NCI-H128 (cell line): Measurements from ENCODE around the gene EXPH5.
"Not testable (repeated sequence)": the region's sequence is repeated elsewhere in the genome, so short reads cannot be mapped to it uniquely, and the experiment has no call there.

Experiments used
- DNase-seq: peaks from one replicate; lab custom pipeline; 2025; ENCODE audit not compliant: unreplicated experiment; lab: John Stamatoyannopoulos, UW

The EXPH5 gene

DNA sequence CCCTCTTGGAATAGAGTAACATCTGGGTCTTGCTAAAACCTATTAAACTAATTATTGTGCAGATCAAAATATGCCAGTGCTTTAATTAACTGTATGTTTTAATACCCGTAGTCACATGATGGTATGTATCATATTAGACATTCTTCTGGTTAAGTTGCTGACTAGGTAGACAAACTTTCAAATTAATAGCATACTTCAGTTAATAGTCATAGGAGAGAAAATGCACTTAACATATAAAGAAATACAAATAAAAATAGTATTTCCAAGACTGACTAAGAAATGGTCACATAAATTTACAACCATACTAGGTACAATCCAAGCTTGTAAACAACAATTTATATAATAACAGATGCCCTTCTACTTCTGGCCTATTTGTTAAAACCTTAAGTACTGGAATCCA, 7.6 kb upstream of the EXPH5 start:
- DNase-seq: no peak

DNA sequence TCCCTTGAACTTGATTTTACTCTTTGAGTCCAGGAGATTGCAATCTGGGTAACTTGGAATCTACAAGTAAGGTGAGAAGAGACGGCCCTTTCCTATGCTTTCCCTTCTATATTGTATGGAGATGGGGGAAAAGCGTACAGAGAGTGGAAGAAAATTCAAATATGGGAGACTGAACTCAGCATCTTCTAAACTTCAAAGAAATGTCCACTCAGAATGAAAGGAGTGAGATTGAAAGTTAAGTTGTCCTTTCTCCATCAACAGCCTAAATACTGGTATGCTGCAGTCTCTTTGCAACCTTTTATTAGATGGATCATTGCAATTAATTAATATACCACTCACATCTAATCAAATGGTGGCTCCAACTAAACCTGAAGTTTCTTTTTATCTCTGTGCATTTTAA, 6.4 kb upstream of the EXPH5 start:
- DNase-seq: no peak

DNA sequence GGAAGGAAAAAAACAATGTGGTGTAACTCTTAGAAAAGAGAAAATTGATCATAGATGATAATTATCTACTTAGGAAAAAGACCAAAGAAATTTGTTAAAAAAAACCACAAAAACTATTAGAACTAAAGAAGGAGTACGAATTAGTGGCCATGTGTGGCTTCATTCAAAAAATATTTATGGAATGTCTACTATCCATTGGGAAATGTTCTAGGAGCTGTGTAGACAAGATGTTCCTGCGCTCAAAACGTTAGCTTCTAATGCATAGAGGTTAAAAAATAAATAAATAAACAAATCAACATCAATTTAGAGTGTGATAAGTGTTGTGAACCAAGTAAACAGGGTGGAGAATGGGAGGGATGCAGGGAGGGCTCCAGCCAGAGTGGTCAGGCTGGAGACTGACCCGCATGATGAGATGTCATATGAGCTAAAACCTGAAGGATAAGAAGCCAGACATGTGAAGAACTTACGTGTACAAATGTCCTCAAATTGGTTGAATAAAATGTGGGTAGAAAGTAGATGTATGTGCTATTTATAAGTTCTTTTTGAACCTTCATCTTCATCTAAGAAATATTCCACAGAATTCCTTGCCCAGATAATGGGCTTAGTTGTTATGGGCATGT, 4.3 kb upstream of the EXPH5 start:
- no peak for DNase-seq

DNA sequence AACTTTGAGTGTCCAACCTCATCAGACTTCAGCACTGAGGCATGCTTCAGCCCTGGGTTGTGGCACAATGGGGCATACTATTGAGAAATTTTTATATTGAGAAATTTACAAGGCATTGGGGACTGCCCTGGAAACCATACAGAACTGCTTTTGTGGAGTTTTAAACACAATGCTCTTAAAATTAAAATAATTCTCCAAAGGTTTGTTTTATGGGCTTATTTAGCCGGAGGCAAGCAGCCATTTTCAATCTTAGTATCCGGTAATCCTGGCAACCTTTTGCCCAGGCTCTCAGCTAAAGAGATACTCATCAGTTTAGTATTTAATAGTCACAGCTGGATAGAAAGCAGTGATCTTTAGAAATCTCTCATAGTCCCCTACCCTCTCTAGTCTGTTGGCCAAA, 3.1 kb upstream of the EXPH5 start:
- no peak for DNase-seq

DNA sequence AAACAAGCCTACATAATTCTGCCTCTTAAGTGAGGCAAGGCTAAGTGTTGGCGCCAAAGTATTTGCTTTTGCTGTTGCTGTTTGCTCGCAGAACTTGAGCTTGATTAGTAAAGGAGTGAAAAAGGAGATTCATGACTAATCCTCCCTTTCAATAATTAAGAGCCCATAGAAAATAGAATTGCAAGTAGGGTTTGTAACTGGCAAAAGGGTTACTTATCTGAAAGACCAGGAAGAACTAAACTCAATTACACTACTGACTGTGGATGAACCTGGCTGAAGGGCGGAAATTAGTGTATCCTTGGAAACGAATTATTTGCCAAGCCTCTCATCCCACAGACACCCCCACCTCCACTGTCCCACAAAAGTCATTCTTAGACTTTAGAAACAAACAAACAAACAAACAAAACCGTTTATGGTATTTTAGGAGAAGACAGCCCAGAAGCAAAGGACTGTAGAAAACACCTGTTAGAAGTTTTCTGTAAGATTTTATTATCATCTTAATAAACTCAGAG, 411 bp upstream of the EXPH5 start:
- no peak for DNase-seq

DNA sequence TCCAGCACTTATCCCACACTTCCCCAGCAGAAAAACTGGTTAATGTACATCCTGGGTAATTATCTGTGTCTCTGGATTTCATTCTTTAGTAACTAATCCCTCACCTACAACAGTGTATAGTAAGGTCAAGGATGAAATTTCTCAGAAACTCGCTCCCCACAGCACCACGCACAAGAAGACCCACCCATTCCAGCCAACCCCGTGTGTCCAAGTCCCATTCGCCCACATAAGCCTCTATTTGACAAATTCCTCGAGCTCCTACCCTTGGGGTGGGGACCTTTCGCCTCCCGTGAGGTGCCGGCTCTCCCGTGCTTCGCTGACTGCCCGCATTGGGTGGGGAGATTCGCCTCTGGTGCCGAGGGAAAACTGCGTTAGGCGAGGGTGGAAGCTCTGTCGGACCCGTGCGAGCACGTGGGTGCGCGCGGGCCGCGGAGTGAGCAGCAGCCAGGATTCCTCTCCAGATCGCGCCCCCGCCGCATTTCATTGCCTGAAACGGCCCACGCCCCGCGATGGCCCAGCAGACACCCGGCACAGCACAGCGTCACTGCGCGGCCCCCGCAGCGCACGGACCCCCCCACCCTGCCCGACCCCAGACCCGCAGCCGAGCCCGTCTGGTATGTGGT, 866 bp downstream of the EXPH5 start:
- no peak for DNase-seq

DNA sequence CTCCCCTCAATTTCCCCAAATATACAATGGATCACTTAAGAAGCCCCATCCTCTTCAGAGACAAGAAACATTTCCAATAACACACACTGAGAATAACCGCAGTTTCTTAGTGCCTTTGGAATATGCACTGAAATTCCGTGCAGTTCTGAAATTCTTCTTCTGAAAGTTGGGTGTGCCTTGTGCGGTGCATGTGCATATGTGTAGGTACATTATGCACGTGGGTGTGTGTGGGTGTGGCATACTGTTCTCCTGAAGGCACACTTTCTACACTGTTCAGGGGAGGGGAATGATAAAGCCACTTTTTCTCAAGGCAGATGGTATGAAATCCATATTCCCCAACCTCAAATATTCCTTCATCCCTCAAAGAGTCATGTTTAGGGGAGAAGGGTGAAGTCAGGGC, 1.7 kb downstream of the EXPH5 start:
- no peak for DNase-seq

DNA sequence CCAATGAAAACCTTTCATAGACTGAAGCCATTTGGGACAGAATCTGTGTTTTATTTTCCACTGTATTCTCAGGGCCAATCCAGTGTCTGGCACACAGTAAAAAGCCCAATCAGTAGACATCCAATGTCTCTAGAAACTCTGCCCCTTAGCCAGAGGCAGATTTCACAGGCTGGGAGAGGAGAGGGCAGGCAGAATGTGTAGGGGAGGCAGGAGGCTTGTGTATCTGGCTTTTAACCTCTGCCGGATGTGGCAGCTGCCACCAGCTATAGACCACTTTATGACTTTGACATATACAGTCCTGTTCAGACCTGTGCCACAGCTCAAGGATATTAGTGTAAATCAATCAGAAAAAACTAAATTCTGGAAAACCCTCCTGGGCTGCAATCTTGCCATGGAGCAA, 4.4 kb downstream of the EXPH5 start:
- no peak for DNase-seq

DNA sequence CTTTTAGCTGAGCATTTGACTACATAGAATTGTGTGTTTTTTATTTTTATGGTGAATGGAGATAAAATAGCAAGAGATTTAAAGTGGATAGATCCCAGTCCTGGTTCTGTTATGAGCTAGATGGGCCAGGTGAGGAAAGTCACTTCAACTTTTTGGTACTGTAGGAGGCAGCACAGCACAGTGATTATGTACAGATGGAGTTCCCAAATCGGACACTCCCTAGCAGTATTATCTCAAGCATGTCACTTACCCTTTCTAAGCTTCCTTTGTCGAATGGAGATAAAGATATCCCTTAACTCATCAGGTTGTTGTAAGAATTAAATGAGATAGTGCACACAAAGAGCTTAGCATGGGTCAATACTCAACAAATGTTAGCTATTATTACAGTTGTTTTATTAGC, 5.3 kb downstream of the EXPH5 start:
- DNase-seq: no peak

DNA sequence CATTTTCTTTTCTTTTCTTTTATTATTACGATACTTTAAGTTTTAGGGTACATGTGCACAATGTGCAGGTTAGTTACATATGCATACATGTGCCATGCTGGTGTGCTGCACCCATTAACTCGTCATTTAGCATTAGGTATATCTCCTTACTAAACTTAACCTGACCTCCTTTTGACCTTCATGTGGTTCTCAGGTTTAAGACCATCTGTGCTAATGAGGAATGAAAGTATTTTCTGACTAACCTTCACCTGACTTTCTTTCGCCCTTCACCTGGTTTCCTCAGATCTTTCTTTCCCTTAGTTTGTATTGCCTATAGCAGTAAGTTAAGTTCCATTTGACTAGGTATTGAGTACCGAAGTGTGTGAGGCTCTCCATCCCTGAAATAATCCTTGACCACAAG, 6.5 kb downstream of the EXPH5 start:
- DNase-seq: no peak

DNA sequence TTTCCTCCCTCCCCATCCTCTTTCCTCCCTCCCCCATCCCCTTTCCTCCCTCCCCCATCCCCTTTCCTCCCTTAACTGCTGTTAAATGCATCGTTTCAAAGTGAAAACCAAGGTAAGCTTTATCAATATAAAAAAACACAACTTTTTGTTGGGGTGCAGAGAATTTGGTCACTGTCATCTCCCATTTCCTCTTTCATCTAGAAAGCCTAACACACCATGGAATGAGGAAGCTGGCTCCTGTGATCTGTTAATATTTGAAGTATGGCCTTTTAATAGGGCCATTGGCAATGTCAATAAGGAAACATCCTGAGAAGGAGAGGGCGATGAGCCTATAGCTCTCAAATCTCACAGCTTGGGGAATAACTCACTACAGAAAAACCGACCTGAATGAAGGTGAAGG, 7.0 kb downstream of the EXPH5 start:
- DNase-seq: no peak

DNA sequence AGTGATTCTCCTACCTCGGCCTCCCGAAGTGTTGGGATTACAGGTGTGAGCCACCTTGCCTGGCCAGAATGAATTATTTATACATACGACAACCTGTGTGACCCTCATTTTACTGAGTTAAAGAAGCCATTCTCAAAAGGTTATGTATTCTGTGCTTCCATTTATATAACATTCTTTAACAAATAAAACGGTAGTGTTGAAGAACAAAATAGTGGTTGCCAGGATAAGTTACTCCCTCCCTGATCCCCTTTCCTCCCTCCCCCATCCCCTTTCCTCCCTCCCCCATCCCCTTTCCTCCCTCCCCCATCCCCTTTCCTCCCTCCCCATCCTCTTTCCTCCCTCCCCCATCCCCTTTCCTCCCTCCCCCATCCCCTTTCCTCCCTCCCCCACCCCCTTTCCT, 7.4 kb downstream of the EXPH5 start:
- not testable (repeated sequence) for DNase-seq

DNA sequence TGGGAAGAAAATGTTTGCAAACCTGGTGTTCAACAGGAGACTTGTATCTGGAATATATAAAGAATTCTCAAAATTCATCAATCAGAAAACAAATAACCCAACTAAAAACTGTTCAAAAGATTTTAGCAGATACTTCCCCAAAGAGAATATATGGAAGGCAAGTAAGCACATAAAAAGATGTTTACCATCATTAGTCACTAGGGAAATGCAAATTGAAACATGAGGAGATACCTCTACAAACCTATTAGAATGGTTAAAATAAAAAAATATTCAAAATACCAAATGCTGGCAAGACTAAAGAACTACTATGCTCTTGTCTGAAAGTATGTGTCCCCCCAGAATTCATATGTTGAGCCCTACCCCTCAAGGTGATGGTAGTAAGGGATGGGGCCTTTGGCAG, 8.6 kb downstream of the EXPH5 start:
- no peak for DNase-seq

DNA sequence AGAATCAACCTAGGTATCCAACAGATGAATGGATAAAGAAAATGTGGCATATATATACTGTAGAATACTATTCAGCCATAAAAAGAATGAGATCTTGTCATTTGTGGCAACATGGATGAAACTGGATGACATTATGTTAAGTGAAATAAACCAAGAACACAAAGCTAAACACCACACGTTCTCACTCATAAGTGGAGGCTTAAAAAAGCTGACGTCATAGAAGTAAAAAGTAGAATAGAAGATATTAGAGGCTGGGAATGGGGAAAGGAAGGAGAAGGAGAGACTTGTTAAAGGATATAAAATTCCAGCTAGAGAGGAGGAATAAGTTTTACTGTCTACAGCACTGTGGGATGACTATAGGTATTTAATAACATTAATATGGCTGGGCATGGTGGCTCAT, 12.9 kb downstream of the EXPH5 start:
- DNase-seq: no peak

DNA sequence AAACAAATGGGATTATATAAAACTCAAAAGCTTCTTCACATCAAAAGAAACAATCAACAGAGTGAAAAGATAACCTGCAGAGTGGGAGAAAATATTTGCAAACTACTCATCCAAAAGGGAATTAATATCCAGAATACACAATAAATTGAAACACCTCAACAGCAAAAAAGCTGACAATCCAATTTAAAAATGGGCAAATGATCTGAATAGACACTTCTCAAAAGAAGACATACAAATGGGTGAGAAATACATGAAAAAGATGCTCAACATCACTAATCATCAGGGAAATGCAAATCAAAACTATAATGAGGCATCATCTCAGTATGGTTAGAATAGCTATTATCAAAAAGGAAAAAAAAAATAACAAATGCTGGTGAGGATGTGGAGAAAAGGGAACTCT, 13.5 kb downstream of the EXPH5 start:
- DNase-seq: no peak

DNA sequence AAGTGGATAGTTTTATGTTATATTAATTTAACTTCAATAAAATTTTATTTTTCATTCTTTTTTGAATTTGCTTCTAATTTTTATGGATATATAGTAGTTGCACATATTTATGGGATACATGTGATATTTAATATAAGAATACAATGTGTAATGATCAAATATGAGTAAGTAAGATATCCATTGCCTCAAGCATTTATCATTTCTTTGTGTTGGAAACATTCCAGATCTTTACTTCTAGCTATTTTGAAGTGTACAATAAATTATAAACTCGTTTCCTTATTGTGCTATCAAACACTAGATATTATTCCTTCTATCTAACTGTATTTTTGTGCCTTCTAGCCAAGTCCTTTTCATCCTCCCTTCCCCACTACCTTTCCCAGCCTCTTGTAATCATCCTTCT, 17.0 kb downstream of the EXPH5 start:
- no peak for DNase-seq

DNA sequence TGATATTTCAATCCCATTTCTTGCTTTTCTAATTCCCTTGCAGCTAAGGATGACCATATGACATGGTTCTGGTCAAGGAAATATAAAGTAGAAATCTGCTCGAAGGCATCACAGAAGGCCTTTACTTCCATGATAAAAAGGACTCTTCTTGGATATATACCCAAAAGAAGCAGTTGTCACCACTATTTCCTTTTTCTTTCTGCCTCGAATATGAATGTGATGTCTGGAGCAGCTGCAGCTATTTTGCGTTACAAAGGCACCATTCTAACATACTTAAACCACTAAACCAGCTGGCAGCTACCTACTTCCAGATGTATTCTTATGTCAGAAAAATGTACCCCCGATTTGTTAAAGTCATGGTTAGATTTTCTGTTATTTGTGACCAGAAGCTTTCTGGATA, 18.9 kb downstream of the EXPH5 start:
- DNase-seq: no peak

DNA sequence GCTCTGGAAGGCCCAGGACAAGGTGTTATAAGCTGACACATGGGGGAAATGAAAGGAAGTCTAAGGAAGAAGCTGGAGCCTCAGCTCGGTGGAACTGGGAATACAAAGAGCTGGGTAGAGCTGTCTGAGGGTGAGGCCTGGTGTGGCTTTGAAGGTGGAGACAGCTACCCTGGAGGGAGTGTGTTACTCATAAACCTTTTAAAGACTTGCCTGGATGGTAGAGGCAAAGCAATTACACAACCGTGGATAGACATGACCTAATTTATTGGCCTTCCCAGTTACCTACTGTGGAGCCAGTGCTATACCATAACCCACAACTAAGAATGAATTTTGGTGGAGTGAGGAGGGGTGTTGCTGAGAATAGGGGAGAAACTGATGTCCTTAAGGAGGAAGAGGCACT, 22.6 kb downstream of the EXPH5 start:
- DNase-seq: no peak

DNA sequence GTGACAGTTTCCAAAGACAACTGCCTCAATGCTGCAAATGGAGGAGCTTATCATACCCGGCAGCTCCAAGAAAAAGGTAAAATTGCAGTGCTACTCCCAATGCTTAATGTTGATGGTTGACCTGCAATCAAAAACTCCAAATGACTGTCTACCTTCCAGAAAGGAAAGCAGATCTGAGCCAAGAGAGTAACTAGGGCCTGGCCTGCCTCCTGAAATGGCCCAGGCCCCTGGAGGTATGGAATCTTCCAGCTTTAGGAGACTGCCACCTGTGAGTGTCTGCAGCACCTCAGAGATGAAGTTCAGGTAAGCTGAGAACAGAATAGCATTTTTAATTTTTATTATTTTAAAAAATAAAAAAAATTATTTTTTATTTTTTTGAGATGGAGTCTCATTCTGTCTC, 23.7 kb downstream of the EXPH5 start:
- no peak for DNase-seq

DNA sequence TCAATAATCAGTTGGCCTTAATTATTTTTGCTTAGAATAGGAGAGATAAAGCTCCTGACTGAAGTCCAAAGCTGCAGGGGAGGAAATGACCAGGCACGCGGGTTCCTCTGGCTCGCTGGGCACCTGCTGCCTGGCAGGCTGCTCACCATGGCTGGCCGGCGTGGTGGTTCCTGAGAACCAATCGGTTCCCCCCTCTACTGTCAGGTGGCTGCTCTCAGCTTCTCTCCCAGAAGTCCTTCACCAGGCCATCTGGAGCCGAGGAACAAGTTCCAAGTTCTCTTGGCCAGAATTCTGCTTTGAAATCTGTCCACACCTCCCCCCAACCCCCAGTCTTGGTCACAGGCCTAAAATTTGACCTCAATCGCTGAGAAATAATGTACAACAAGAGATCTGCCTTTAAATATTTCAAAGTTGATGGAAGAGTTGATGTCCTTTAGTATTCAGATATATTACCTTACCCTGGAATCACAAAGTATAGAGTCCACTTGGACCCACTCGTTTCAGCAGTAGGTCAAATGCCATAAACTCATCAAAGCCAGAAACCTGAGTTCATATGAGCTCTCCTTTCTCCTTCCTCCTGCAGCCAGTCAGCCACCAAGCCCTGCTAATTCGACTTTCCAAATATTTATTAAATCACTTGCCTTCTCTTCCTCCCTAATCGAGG, 25.2 kb downstream of the EXPH5 start:
- DNase-seq: no peak

DNA sequence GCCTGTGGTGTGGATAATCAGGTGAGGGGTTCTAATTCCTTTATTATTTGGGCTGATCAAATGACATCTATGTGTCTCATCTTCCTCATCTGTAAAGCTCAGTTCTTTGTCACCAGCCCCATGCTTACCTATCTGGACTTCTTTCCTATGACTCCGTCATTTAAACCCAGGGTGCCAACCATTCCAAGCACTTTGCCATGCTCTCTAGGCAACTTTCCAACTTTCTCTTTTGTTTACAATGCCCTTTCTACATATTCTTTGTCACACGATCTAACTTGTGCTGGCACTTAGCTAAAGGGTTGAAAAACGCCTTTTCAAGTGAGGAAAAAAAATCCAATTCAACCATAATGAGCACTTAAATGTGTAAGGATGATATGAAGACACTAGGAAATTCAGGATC, 27.9 kb downstream of the EXPH5 start:
- no peak for DNase-seq

DNA sequence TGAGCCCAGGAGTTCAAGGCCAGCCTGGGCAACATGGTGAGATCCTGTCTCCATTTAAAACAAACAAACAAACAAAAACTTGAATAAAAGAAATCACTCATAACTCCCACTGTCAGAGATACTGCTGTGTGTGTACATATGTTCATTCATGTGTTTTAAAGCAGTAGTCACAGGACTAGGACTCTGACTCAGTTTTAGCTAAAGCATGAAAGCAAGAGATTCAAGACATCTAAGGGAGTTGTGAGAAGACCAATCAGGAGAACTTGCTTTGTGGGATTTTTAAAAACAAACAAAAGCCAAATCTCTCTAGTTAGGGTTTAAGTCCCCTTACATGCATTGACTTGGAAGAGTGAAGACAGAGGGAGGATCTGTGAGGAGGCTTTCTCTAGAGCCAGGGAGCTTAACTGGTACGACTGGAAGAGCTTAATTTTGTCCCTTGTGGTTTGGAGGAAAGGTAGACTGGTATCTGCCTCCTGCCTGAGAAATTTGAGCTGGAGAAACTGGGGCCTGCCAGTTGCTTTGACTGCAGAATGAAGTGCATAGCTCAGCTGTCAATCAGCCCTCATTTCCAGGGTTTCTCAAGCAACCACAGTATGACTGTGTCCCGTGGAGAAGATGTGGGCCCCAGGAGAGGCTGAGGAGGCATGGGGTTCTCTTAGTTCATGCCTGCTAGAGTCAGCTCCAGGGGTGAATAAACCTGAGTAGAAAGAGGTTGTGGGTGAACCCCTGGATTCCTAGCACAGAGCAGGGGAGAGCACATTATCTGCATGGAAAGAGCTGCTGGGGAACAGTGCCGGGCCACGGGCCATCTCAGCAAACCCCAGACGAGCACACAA, 30.6 kb downstream of the EXPH5 start:
- no peak for DNase-seq
